K562 (cell line): Measurements from ENCODE around the gene SORL1-AS1.

ENCODE experiments used
- ATAC-seq: fragments of 200-7000 bp; cut with Tn5 transposase; 3 replicates; pipeline ENCODE4 v1.9.1; 2020; ENCODE audit warnings: moderate library complexity
- BruUV-seq: library from RNA; stranded (reverse); fragments of 400-500 nt; replicated peaks from 2 replicates; lab custom pipeline; 2021; lab: Mats Ljungman, UMichigan
- CTCF ChIA-PET: fragments of 300-600 bp; formaldehyde crosslinking; extraction: SDS; loops from one replicate; lab custom pipeline; 2021; ENCODE audit warnings: low intra/inter-chr PET ratio; lab: Yijun Ruan, JAX
- POLR2A ChIA-PET: fragments of 300-600, 350-650 bp; sonication (Branson Sonifier 250); formaldehyde crosslinking; extraction: SDS; loops from one replicate; lab custom pipeline; 2021; ENCODE audit warnings: antibody characterized with exemption, inconsistent platforms; lab: Yijun Ruan, JAX
- DNase-seq, 4 experiments: peaks; one replicate each; pipeline versions ENCODE4 v3.0.0 to v3.0.0-alpha.2; 2011 to 2018; ENCODE audit warnings: low spot score in 3 of 4, mixed read lengths in 3 of 4; ENCODE audit errors: extremely low read depth in 1 of 4
- FAIRE-seq: peaks from 2 replicates; lab custom pipeline; 2011; peaks lifted over from hg19 to GRCh38; lab: Jason Lieb, UNC
- H2AFZ ChIP-seq: 2 replicates; pipeline ENCODE4 v1.6.0; 2011; ENCODE audit warnings: low read depth, low read length, control low read depth, inconsistent platforms
- H3K27ac ChIP-seq: fragments of 200-600 bp; 3 replicates; pipeline ENCODE4 v1.8.0; 2011; ENCODE audit warnings: low read depth, mild to moderate bottlenecking, control low read depth, inconsistent platforms, low read length, moderate library complexity, mixed read lengths; ENCODE audit errors: extremely low read depth
- H3K27me3 ChIP-seq, 2 experiments: fragments of 300-600 bp in 1 of 2; 2 replicates in 1 of 2; 3 replicates in 1 of 2; pipeline versions ENCODE4 v1.6.0 to v1.8.0; 2011; ENCODE audit warnings: inconsistent platforms in 2 of 2, low read length in 2 of 2, mild to moderate bottlenecking in 1 of 2, mixed read lengths in 1 of 2, moderate library complexity in 1 of 2; ENCODE audit not compliant: control insufficient read depth in 2 of 2, insufficient read depth in 2 of 2
- H3K36me3 ChIP-seq: fragments of 300-600 bp; 3 replicates; pipeline ENCODE4 v1.8.0; 2011; ENCODE audit warnings: mild to moderate bottlenecking, low read length, inconsistent platforms; ENCODE audit not compliant: control insufficient read depth, insufficient read depth
- H3K4me1 ChIP-seq, 2 experiments: fragments of 200-600 bp in 1 of 2; replicated peaks in 1 of 2; 2 replicates in 1 of 2; 3 replicates in 1 of 2; pipeline versions ENCODE4 v1.5.1 to v1.8.0; 2011; ENCODE audit warnings: inconsistent platforms in 2 of 2, low read length in 2 of 2, mild to moderate bottlenecking in 1 of 2, mixed read lengths in 1 of 2, moderate library complexity in 1 of 2; ENCODE audit not compliant: control insufficient read depth in 2 of 2, insufficient read depth in 2 of 2
- H3K4me2 ChIP-seq: 2 replicates; pipeline ENCODE4 v1.6.1; 2011; ENCODE audit warnings: low read length, control low read depth, inconsistent platforms, mixed read lengths; ENCODE audit not compliant: insufficient read depth
- H3K4me3 ChIP-seq: fragments of 200-600 bp; sonication (generic), shearing (Covaris generic); 2 replicates; pipeline ENCODE4 v1.5.1; 2016; ENCODE audit warnings: control low read depth, inconsistent platforms
- H3K79me2 ChIP-seq: fragments of 200-600 bp; 3 replicates; pipeline ENCODE4 v1.8.0; 2011; ENCODE audit warnings: low read length, inconsistent platforms; ENCODE audit not compliant: control insufficient read depth, insufficient read depth
- H3K9ac ChIP-seq, 2 experiments: 2 replicates each; pipeline versions ENCODE4 v1.6.0 to v1.6.1; 2011; ENCODE audit warnings: low read depth in 2 of 2, low read length in 2 of 2, control low read depth in 1 of 2, inconsistent platforms in 1 of 2, mild to moderate bottlenecking in 1 of 2, mixed read lengths in 1 of 2; ENCODE audit not compliant: insufficient read depth in 1 of 2
- H3K9me1 ChIP-seq: one replicate; pipeline ENCODE4 v1.6.0; 2011; ENCODE audit warnings: inconsistent platforms, mild to moderate bottlenecking, low read length, moderate library complexity; ENCODE audit not compliant: control insufficient read depth, insufficient read depth
- H3K9me3 ChIP-seq: replicated peaks from 2 replicates; pipeline ENCODE4 v1.5.1; 2011; ENCODE audit warnings: low read depth, low read length, inconsistent platforms; ENCODE audit not compliant: control insufficient read depth, insufficient read depth
- H4K20me1 ChIP-seq: replicated peaks from 2 replicates; pipeline ENCODE4 v1.6.1; 2011; ENCODE audit warnings: low read length, inconsistent platforms, mixed read lengths; ENCODE audit not compliant: control insufficient read depth, insufficient read depth
- FOSL1 ChIP-seq: fragments of 200-800 bp; sonication (Bioruptor generic); conservative IDR thresholded peaks from 2 replicates; pipeline ENCODE4 v1.6.1; 2016; ENCODE audit warnings: missing genetic modification characterization, missing compliant biosample characterization
- FOXA1 ChIP-seq: fragments of 450-650 bp; IDR thresholded peaks from 2 replicates; pipeline ENCODE4 v1.6.1; 2016; ENCODE audit warnings: mild to moderate bottlenecking, borderline replicate concordance
- JUND ChIP-seq, 2 experiments: IDR thresholded peaks; 2 replicates in 1 of 2; 3 replicates in 1 of 2; pipeline ENCODE4 v1.6.1; 2011; ENCODE audit warnings: borderline replicate concordance in 2 of 2, low read depth in 2 of 2, low read length in 2 of 2, improper control_type of control experiment in 1 of 2, missing biosample characterization in 1 of 2, missing genetic modification characterization in 1 of 2, missing genetic modification reagents in 1 of 2
- MEIS2 ChIP-seq: fragments of 450-650 bp; IDR thresholded peaks from 2 replicates; pipeline ENCODE4 v1.6.1; 2014; ENCODE audit warnings: mild to moderate bottlenecking; ENCODE audit not compliant: partially characterized antibody
- RBM34 ChIP-seq: fragments of 200-400 bp; formaldehyde crosslinking; IDR thresholded peaks from 2 replicates; pipeline ENCODE4 v1.6.1; 2018; ENCODE audit warnings: low read length, borderline replicate concordance; ENCODE audit not compliant: insufficient read depth
- WGBS: fragments of 100-300 bp; shearing (Covaris generic); methylation state at CpG from one replicate; pipeline ENCODE4 v1.1.6; 2016; ENCODE audit warnings: low coverage, mixed read lengths; ENCODE audit not compliant: insufficient coverage; ENCODE audit errors: missing lambda C conversion rate; 5-methylcytosine and 5-hydroxymethylcytosine counted together
- in situ Hi-C: fragments of 300-500 bp; cut with MboI; formaldehyde crosslinking; loops from 4 replicates; pipeline ENCODE4 v1.15.0; 2018; ENCODE audit warnings: inconsistent platforms, mixed read lengths
- intact Hi-C: fragments of 100-400 bp; cut with micrococcal nuclease; formaldehyde crosslinking; loops from 2 replicates; pipeline ENCODE4 v1.14.2; 2022

SORL1-AS1 gene

GRCh38 chr11:121464352-121464946 lies 11.7 kb upstream of the SORL1-AS1 start:
- Histone ChIP-seq H3K36me3 (no peaks in the 10 kb centered on the region), H3K9me1 (no peaks in the 10 kb centered on the region), H3K9me3 (no peaks in the 10 kb centered on the region), H3K27ac (no peak overlapping the region), H3K4me1 (no peaks in the 10 kb centered on the region; a peak in 1 of 5 replicates), H3K4me2 (no peak overlapping the region), H4K20me1 (no peaks in the 10 kb centered on the region), H3K79me2 (no peaks in the 10 kb centered on the region), H2AFZ (no peak overlapping the region), H3K27me3 (peaks cover 0 to 23% of the 10 kb centered on the region in 2 experiments; a peak in 2 of 5 replicates), H3K4me3 (no peak overlapping the region), H3K9ac (no peak overlapping the region)
- peak; percentile 51 for TF ChIP-seq MEIS2
- no peak for TF ChIP-seq FOXA1
- peak; percentile 57; the same call in 1 of the 2 replicates for TF ChIP-seq JUND (IDR thresholded peaks at IDR 0.05; ENCODE audit: borderline replicate concordance, low read depth, low read length)
- peak; percentile 18; the same call in 1 of the 3 replicates for TF ChIP-seq JUND (tag; IDR thresholded peaks at IDR 0.05; ENCODE audit: borderline replicate concordance, low read depth, low read length)
- 0 out of 2 replicates have a peak, but pooled peaks have one; percentile 35 for TF ChIP-seq FOSL1
- no peak for TF ChIP-seq RBM34
- ChIA-PET POLR2A (interaction anchor here (0.7 kb wide), 1 partner anchor 144 kb away, joined by 3 read pairs; no protein-coding TSS in a partner anchor), CTCF (no interaction called here)
- ATAC-seq (peak; percentile 66; the same call in 2 of the 3 replicates), DNase-seq (peak in 1 of 4 experiments; percentile 16), FAIRE-seq (no peak)
- no TSS peak for BruUV-seq
- 14% methylated on average over 10 of the region's 11 CpGs for WGBS
- intact Hi-C loops (no loop called here), in situ Hi-C loops (no loop called here)
